Gastroesophageal sphincter (tissue), 4 donors: Measurements from ENCODE around the gene LCTL. TPM values are rescaled to one million over a fixed set of nuclear protein-coding genes. Genes with fewer than 3 reads are reported as not detected.

Experiments used
- ATAC-seq: fragments of 150-250 bp; one replicate; pipeline ENCODE4 v1.9.1; 2016; ENCODE audit warnings: mild to moderate bottlenecking, moderate library complexity
- H3K27ac ChIP-seq, 4 donors: fragments of 200-600 bp; sonication (generic) in 3 of 4; 1 replicate in 3 of 4; 2 replicates in 1 of 4; pipeline ENCODE4 v1.5.1; 2016 to 2019
- H3K27me3 ChIP-seq: fragments of 200-600 bp; sonication (generic); one replicate; pipeline ENCODE4 v1.5.1; 2019
- H3K36me3 ChIP-seq, 2 donors: fragments of 200-600 bp; sonication (generic); one replicate each; pipeline ENCODE4 v1.5.1; 2019; ENCODE audit warnings: control low read depth in 1 of 2
- H3K4me1 ChIP-seq, 3 donors: fragments of 200-600 bp; sonication (generic); 1 replicate in 2 of 3; 2 replicates in 1 of 3; pipeline ENCODE4 v1.5.1; 2016 to 2019; ENCODE audit warnings: control low read depth in 2 of 3
- H3K4me3 ChIP-seq, 2 donors: fragments of 200-600 bp; sonication (generic); one replicate each; pipeline ENCODE4 v1.5.1; 2019; ENCODE audit warnings: mild to moderate bottlenecking in 1 of 2, moderate library complexity in 1 of 2
- H3K9me3 ChIP-seq, 3 donors: fragments of 200-600 bp; sonication (generic); one replicate each; pipeline ENCODE4 v1.5.1; 2017 to 2019; ENCODE audit warnings: control low read depth in 2 of 3
- CTCF ChIP-seq, 4 experiments: fragments of 200-600 bp in 2 of 4; fragments of 450-650 bp in 2 of 4; sonication (generic) in 1 of 4; IDR thresholded peaks; one replicate each; pipeline ENCODE4 v1.5.1; 2017 to 2019; ENCODE audit warnings: antibody characterized with exemption in 4 of 4, mild to moderate bottlenecking in 2 of 4, moderate library complexity in 2 of 4
- EP300 ChIP-seq: sonication (generic); formaldehyde crosslinking; IDR thresholded peaks from one replicate; pipeline ENCODE4 v1.6.1; 2017; ENCODE audit warnings: antibody characterized with exemption, mild to moderate bottlenecking
- POLR2A ChIP-seq, 2 donors: fragments of 450-650 bp; IDR thresholded peaks; one replicate each; pipeline ENCODE4 v1.6.1; 2017; ENCODE audit warnings: antibody characterized with exemption in 2 of 2, mild to moderate bottlenecking in 2 of 2, moderate library complexity in 1 of 2
- POLR2AphosphoS5 ChIP-seq: sonication (generic); formaldehyde crosslinking; IDR thresholded peaks from one replicate; pipeline ENCODE4 v1.6.1; 2017; ENCODE audit warnings: antibody characterized with exemption
- WGBS, 2 donors: methylation state at CpG; one replicate each; pipeline ENCODE4 v1.1.5; 2018; ENCODE audit warnings: low coverage in 1 of 2; 5-methylcytosine and 5-hydroxymethylcytosine counted together
- total RNA-seq, 4 donors: library from RNA; depleted of rRNA; stranded (reverse); fragments of >200 nt; gene quantifications; one replicate each; pipeline ENCODE4 v1.1.0, GENCODE V29; 2016

The LCTL gene
- total RNA-seq, 4 donors from 2014 or later = not detected

GRCh38 chr15:66524838-66525237 is 41.0 kb downstream of the LCTL start:
- no peak for TF ChIP-seq CTCF (IDR thresholded peaks at IDR 0.05)
- no peak for TF ChIP-seq POLR2A (IDR thresholded peaks at IDR 0.05)
- TF ChIP-seq EP300 = no peak
- no peak for TF ChIP-seq POLR2AphosphoS5

GRCh38 chr15:66523926-66524325 is 41.9 kb downstream of the LCTL start:
- TF ChIP-seq POLR2A (IDR thresholded peaks at IDR 0.05) (no peak), CTCF (IDR thresholded peaks at IDR 0.05) (no peak), EP300 (no peak), POLR2AphosphoS5 (no peak)
- Histone ChIP-seq H3K4me1 (no peaks in the 10 kb centered on the region), H3K36me3 (peaks cover 0 to 43% of the 10 kb centered on the region in 2 donors), H3K27me3 (no peaks in the 10 kb centered on the region), H3K27ac (no peak overlapping the region), H3K9me3 (no peaks in the 10 kb centered on the region), H3K4me3 (no peak overlapping the region)
- no peak for ATAC-seq
- WGBS, 2 donors = 94% methylated on average over 3 of the region's 3 CpGs

More at GRCh38 chr15:66524838-66525237, 41.0 kb downstream of the LCTL start:
- Histone ChIP-seq H3K27me3 (no peaks in the 10 kb centered on the region), H3K27ac (no peak overlapping the region), H3K4me3 (no peak overlapping the region), H3K4me1 (no peaks in the 10 kb centered on the region), H3K36me3 (peaks cover 0 to 48% of the 10 kb centered on the region in 2 donors), H3K9me3 (no peaks in the 10 kb centered on the region)
- ATAC-seq = no peak
- WGBS, 2 donors = 86 to 93% methylated on average over 4 of the region's 4 CpGs

DNA sequence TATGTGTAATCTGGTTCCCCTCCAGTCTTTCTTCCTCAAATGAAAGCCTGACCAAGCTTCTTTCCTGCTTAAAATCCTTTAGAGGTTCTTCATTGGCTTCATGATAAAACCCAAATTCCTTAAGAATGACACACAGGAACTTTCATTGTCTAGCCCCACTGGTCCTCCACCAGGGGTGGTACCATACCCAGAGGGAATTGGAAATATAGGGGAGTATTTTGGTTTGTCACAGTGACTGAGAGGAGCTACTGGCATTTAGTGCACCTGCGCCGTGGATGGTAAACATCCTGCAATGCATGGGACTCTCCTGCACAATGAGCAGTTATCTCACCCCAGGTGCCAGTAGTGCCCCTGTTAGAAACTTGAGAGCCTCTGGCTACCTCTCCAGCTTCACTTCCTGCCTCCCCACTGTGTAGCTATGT is 49.9 kb downstream of the LCTL start:
- H3K27me3 ChIP-seq = no peaks in the 10 kb centered on the region
- TF ChIP-seq POLR2A (IDR thresholded peaks at IDR 0.05) (no peak), POLR2AphosphoS5 (no peak), EP300 (no peak), CTCF (IDR thresholded peaks at IDR 0.05) (no peak)
- WGBS, 2 donors = 100% methylated on average over 1 to 2 of the region's 2 CpGs
- no peak overlapping the region for H3K4me3 ChIP-seq
- H3K36me3 ChIP-seq = peaks cover 0 to 31% of the 10 kb centered on the region in 2 donors
- no peak overlapping the region for H3K27ac ChIP-seq
- ATAC-seq = no peak
- H3K9me3 ChIP-seq = no peaks in the 10 kb centered on the region
- H3K4me1 ChIP-seq = no peaks in the 10 kb centered on the region

GRCh38 chr15:66514586-66514985 is 51.2 kb downstream of the LCTL start:
- 89% methylated on average over 2 to 3 of the region's 3 CpGs for WGBS, 2 donors
- Histone ChIP-seq H3K4me1 (no peaks in the 10 kb centered on the region), H3K4me3 (no peak overlapping the region), H3K9me3 (no peaks in the 10 kb centered on the region), H3K27ac (no peak overlapping the region), H3K36me3 (peaks cover 0 to 29% of the 10 kb centered on the region in 2 donors), H3K27me3 (no peaks in the 10 kb centered on the region)
- TF ChIP-seq POLR2AphosphoS5 (no peak), POLR2A (IDR thresholded peaks at IDR 0.05) (no peak), EP300 (no peak), CTCF (IDR thresholded peaks at IDR 0.05) (no peak)
- ATAC-seq = no peak

DNA sequence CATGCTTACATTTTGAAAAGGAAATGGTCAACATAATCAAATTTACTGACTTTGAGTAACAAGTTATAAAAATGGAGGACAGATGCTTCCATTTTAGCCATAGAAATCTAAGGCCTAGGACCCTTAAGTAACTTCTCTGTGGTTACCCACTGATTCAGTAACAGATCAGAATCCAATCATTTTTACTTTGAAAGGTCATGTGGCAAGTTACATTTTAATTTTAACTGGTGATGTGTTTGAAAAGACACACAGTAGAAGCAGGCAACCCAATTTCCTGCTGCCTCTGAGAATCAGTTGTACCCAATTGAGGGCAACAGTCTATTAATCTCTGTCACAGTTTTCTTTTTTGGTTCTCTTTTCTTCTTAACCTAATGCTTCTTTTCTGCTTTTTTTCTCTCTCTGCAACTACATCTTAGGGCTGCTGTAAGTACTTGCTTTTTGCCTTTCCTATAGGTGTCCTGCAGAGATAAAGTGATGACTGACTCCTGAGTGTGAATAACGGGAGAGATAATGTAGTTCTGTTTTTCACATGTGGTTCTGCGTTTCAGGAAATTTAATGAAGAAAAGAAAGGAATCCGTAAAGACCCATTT is 57.4 kb downstream of the LCTL start:
- H3K27me3 ChIP-seq = no peaks in the 10 kb centered on the region
- no peaks in the 10 kb centered on the region for H3K9me3 ChIP-seq
- no peaks in the 10 kb centered on the region for H3K36me3 ChIP-seq
- H3K4me3 ChIP-seq = no peak overlapping the region
- 89 to 91% methylated on average over 3 of the region's 3 CpGs for WGBS, 2 donors
- no peak overlapping the region for H3K27ac ChIP-seq
- ATAC-seq = no peak
- peaks cover 4 to 16% (median 8%) of the 10 kb centered on the region in 3 donors for H3K4me1 ChIP-seq
- TF ChIP-seq CTCF (IDR thresholded peaks at IDR 0.05) (no peak), EP300 (no peak), POLR2A (IDR thresholded peaks at IDR 0.05) (no peak), POLR2AphosphoS5 (no peak)
